ENCODE results near the gene MOCOS.
"Not testable (repeated sequence)": the region's sequence is repeated elsewhere in the genome, so short reads cannot be mapped to it uniquely, and the experiment has no call there.

MOCOS gene

DNA sequence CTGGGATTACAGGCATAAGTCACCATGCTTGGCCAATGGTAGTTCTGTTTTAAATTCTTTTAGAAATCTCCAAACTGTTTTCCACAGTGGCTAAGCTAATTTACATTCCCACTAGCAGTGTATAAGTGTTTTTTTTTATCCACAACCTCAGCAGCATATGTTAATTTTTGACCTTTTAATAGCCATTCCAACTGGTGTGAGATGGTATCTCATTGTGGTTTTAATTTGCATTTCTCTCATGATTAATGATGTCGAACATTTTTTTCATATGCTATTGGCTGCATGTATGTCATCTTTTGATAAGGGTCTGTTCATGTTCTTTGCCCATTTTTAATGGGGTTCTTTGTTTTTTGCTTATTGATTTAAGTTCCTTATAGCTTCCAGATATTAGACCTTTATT, 20.0 kb downstream of the MOCOS start:
- no peak overlapping the region for H3K27ac Mint-ChIP-seq
- H3K4me3 Mint-ChIP-seq: no peak overlapping the region
- no peaks in the 10 kb centered on the region for H3K36me3 Mint-ChIP-seq
- H3K4me1 Mint-ChIP-seq: no peaks in the 10 kb centered on the region
- peaks cover 9% of the 10 kb centered on the region for H3K9me3 Mint-ChIP-seq
- ATAC-seq: no peak
- peaks cover under 1% of the 10 kb centered on the region for H3K27me3 Mint-ChIP-seq

DNA sequence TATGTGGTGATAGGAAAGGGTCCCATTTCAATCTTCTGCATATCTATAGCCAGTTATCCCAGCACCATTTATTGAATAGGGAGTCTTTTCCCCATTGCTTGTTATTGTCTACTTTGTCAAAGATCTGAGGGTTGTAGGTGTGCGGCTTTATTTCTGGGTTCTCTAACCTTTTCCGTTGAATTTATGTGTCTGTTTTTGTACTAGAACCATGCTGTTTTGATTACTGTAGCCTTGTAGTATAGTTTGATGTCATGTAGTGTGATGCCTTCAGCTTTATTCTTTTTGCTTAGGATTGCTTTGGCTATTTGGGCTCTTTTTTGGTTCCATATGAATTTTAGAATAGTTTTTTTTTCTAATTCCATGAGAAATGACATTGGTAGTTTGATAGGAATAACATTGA, 20.7 kb downstream of the MOCOS start:
- ATAC-seq, H3K27ac Mint-ChIP-seq, H3K27me3 Mint-ChIP-seq, H3K4me3 Mint-ChIP-seq, H3K4me1 Mint-ChIP-seq, H3K9me3 Mint-ChIP-seq, H3K36me3 Mint-ChIP-seq: not testable (repeated sequence)

GRCh38 chr18:36211612-36212065, 24.3 kb downstream of the MOCOS start:
- H3K4me1 Mint-ChIP-seq: no peaks in the 10 kb centered on the region
- H3K9me3 Mint-ChIP-seq: peaks cover 9% of the 10 kb centered on the region
- H3K4me3 Mint-ChIP-seq: no peak overlapping the region
- H3K36me3 Mint-ChIP-seq: no peaks in the 10 kb centered on the region
- no peak overlapping the region for H3K27ac Mint-ChIP-seq
- ATAC-seq: peak; percentile 35
- peaks cover 15% of the 10 kb centered on the region for H3K27me3 Mint-ChIP-seq

- Mint-ChIP-seq H3K36me3 (no peaks in the 10 kb centered on the region), H3K4me1 (no peaks in the 10 kb centered on the region), H3K27me3 (peaks cover 15% of the 10 kb centered on the region), H3K27ac (no peak overlapping the region), H3K4me3 (no peak overlapping the region), H3K9me3 (peaks cover 8% of the 10 kb centered on the region)
- no peak for ATAC-seq
Observed at GRCh38 chr18:36212301-36213171, 25.2 kb downstream of the MOCOS start.

DNA sequence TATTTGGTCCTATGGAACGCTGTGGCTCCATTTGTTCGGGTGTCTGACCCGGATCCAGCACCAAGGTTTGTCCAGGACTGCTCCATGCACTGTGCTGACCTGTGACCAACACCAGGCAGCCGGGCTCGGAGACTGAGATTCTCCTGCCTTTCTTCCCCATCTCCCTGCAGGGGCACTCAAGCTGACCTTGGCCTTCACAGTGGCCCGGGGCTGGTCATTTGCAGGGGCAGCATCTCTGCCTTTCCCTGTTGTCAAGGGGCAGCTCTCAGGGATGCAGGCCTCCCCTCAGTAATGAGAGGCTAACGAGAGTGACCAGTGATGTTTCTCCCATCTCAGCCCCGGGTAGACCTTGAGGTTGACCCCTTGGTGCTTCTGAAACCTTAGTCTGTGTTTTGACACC, 27.5 kb downstream of the MOCOS start:
- Mint-ChIP-seq H3K4me1 (no peaks in the 10 kb centered on the region), H3K9me3 (no peaks in the 10 kb centered on the region), H3K4me3 (no peak overlapping the region), H3K27me3 (peaks cover 15% of the 10 kb centered on the region), H3K27ac (no peak overlapping the region), H3K36me3 (no peaks in the 10 kb centered on the region)
- no peak for ATAC-seq

DNA sequence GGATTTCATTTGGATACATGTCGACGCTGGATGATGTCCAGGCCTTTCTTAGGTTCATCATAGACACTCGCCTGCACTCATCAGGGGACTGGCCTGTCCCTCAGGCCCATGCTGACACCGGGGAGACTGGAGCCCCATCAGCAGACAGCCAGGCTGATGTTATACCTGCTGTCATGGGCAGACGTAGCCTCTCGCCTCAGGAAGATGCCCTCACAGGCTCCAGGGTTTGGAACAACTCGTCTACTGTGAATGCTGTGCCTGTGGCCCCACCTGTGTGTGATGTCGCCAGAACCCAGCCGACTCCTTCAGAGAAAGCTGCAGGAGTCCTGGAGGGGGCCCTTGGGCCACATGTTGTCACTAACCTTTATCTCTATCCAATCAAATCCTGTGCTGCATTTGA, 28.3 kb downstream of the MOCOS start:
- Mint-ChIP-seq H3K4me3 (no peak overlapping the region), H3K27ac (no peak overlapping the region), H3K27me3 (peaks cover 15% of the 10 kb centered on the region), H3K9me3 (no peaks in the 10 kb centered on the region), H3K36me3 (no peaks in the 10 kb centered on the region), H3K4me1 (no peaks in the 10 kb centered on the region)
- no peak for ATAC-seq

GRCh38 chr18:36217348-36217747, 30.1 kb downstream of the MOCOS start:
- no peak for ATAC-seq
- Mint-ChIP-seq H3K36me3 (no peaks in the 10 kb centered on the region), H3K4me1 (no peaks in the 10 kb centered on the region), H3K27ac (no peak overlapping the region), H3K27me3 (peaks cover 14% of the 10 kb centered on the region), H3K9me3 (no peaks in the 10 kb centered on the region), H3K4me3 (no peak overlapping the region)

- Mint-ChIP-seq H3K9me3 (peaks cover 42% of the 10 kb centered on the region), H3K27ac (no peak overlapping the region), H3K4me1 (no peaks in the 10 kb centered on the region), H3K27me3 (peaks cover 34% of the 10 kb centered on the region), H3K36me3 (peaks cover 13% of the 10 kb centered on the region), H3K4me3 (no peak overlapping the region)
- no peak for ATAC-seq
Observed at GRCh38 chr18:36229188-36229587, 41.9 kb downstream of the MOCOS start.

- H3K9me3 Mint-ChIP-seq, H3K27ac Mint-ChIP-seq, H3K4me3 Mint-ChIP-seq, H3K4me1 Mint-ChIP-seq, H3K36me3 Mint-ChIP-seq, ATAC-seq: not testable (repeated sequence)
- peaks cover 48% of the 10 kb centered on the region for H3K27me3 Mint-ChIP-seq
Observed at GRCh38 chr18:36240510-36240909, 53.2 kb downstream of the MOCOS start.

DNA sequence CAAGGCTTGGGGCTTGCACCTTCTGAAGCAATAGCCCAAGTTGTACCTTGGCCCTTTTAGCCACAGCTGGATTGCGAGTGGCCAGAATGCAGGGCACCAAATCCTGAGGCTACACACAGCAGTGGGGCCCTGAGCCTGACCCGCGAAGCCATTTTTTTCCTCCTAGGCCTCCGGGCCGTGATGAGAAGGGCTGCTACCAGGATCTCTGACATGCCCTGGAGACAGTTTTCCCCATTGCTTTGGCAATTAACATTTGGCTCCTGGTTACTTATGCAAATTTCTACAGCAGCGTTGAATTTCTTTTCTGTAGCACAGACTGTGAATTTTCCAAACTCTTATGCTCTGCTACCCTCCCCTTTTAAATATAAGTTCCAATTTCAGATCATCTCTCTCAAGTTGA, 54.5 kb downstream of the MOCOS start:
- Mint-ChIP-seq H3K27ac (no peak overlapping the region), H3K36me3 (no peaks in the 10 kb centered on the region), H3K4me3 (no peak overlapping the region), H3K27me3 (peaks cover 61% of the 10 kb centered on the region), H3K9me3 (peaks cover 17% of the 10 kb centered on the region), H3K4me1 (no peaks in the 10 kb centered on the region)
- ATAC-seq: no peak

DNA sequence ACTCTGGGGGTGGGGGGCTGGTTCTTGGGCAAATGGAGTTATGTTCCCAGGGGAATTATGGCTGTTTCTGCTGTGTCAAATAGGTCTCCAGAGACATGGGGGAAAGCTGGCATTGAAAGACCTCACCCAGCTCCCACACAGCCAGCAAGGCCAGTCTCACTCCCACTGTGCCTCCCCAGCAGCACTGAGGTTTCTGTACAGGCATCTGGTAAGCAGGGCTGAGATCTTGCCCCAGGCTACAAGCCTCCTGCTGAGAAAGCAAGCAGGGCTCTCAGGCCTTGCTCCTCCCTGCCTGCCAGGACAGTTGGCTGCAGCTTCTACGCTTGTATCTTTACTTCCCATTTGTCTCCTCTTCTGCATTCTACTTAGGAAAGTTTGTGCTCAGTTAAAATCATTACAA, 59.7 kb downstream of the MOCOS start:
- Mint-ChIP-seq H3K9me3 (peaks cover 22% of the 10 kb centered on the region), H3K36me3 (peaks cover 5% of the 10 kb centered on the region), H3K27ac (no peak overlapping the region), H3K4me3 (no peak overlapping the region), H3K4me1 (peaks cover 8% of the 10 kb centered on the region), H3K27me3 (peaks cover 73% of the 10 kb centered on the region)
- no peak for ATAC-seq

GRCh38 chr18:36249392-36249791, 62.1 kb downstream of the MOCOS start:
- Mint-ChIP-seq H3K9me3 (peaks cover 17% of the 10 kb centered on the region), H3K4me3 (no peak overlapping the region), H3K36me3 (peaks cover 5% of the 10 kb centered on the region), H3K27ac (no peak overlapping the region), H3K27me3 (peaks cover 63% of the 10 kb centered on the region), H3K4me1 (peaks cover 8% of the 10 kb centered on the region)
- no peak for ATAC-seq

DNA sequence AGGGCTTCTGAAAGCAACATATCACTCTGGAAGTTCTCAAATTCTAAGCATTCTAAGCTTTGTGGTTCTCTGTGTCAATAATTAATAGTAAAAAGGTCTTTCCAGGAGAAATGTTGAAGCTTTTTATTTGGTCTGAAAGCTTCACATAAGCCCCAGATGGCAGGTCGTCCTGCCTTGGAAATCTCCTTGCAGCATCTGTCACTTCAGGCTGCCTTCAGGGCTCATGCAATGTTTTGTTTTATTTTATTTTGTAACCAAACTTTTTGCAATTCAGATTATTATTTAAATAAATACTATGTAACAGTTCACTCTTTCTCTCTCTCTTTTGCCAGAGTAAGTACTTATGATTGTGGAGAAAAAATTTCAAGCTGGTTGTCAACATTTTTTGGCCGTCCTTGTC, 63.5 kb downstream of the MOCOS start:
- no peak for ATAC-seq
- H3K27ac Mint-ChIP-seq: no peak overlapping the region
- H3K36me3 Mint-ChIP-seq: peaks cover 5% of the 10 kb centered on the region
- no peak overlapping the region for H3K4me3 Mint-ChIP-seq
- H3K9me3 Mint-ChIP-seq: peaks cover 12% of the 10 kb centered on the region
- peaks cover 8% of the 10 kb centered on the region for H3K4me1 Mint-ChIP-seq
- H3K27me3 Mint-ChIP-seq: peaks cover 49% of the 10 kb centered on the region

DNA sequence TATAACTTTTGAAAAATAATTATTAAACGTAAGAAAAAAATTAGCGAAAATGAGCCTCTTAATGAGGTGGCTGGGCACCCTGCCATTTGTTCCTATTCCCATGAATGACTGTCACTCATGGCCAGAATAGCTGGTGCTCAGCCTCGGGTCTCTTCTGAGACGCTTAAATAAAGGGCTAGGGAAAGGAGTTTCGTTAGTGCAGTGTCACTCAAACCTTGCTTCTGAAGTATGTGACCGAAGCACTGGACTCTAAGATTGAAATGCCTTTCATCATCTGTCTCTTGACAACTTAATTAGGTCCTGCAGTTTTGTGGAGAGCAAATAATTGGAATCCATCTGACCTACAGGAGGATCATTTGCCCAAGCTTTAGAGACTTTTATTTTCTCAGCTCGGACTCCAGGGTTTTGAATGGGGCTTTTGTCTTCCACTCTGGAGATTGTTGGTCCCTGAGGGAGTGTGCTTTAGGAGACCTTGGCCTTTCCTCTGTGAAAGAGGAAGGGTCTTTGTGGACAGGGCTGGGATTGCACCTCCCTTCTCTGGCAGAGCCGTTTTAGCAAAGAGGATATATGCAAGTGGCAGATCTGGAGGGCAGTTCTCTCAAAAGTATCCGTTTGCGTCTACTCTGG, 67.9 kb downstream of the MOCOS start:
- no peaks in the 10 kb centered on the region for H3K36me3 Mint-ChIP-seq
- no peaks in the 10 kb centered on the region for H3K4me1 Mint-ChIP-seq
- no peak overlapping the region for H3K27ac Mint-ChIP-seq
- no peak for ATAC-seq
- H3K27me3 Mint-ChIP-seq: peaks cover 23% of the 10 kb centered on the region
- H3K4me3 Mint-ChIP-seq: no peak overlapping the region
- no peaks in the 10 kb centered on the region for H3K9me3 Mint-ChIP-seq

DNA sequence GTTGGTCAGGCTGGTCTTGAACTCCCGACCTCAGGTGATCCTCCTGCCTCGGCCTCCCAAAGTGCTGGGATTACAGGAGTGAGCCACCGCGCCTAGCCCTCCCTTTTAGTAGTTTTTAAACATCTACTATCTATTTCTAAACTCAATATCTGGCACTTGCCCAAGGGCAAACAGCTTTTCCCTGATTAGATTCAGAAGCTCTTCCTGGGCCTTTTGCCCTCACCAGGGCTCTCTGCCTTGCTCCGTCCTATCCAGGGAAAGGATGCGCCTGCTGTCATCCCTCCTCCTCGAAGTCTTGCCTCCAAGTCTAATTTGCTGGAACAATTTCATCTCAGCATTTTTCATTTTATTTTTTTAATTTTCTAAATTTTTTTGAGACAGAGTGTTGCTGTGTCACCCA, 68.8 kb downstream of the MOCOS start:
- ATAC-seq: no peak
- no peaks in the 10 kb centered on the region for H3K36me3 Mint-ChIP-seq
- H3K27ac Mint-ChIP-seq: no peak overlapping the region
- H3K27me3 Mint-ChIP-seq: peaks cover 23% of the 10 kb centered on the region
- no peak overlapping the region for H3K4me3 Mint-ChIP-seq
- H3K4me1 Mint-ChIP-seq: no peaks in the 10 kb centered on the region
- no peaks in the 10 kb centered on the region for H3K9me3 Mint-ChIP-seq

DNA sequence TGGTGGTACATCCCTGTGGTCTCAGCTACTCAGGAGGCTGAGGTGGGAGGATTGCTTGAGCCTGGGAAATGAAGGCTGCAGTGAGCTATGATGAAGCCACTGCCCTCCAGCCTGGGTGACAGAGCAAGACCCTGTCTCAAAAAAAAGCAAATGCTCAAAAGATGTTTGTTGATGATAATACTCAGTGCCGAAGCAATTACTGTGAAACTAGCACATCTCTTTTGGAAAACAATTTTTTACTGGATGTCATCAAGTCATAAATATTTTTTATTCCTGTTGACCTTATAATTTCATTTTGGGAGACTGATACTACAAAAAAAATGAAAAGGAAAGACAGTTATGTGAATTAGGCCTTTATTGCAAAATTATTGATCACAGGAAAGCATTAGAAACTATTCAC, 75.7 kb downstream of the MOCOS start:
- no peaks in the 10 kb centered on the region for H3K36me3 Mint-ChIP-seq
- no peak overlapping the region for H3K27ac Mint-ChIP-seq
- peaks cover 27% of the 10 kb centered on the region for H3K27me3 Mint-ChIP-seq
- no peaks in the 10 kb centered on the region for H3K4me1 Mint-ChIP-seq
- no peak overlapping the region for H3K4me3 Mint-ChIP-seq
- ATAC-seq: no peak
- no peaks in the 10 kb centered on the region for H3K9me3 Mint-ChIP-seq

All from stimulated activated memory B cell treated with anti-CD40 and anti-IgM and Interleukin-4, amounts not matched to agents 10 μg/mL and 1 μg/mL and 100 μg/mL, for 72 hours (primary cell).